Measurements from ENCODE around the gene WNT2.
"Not testable (repeated sequence)": the region's sequence is repeated elsewhere in the genome, so short reads cannot be mapped to it uniquely, and the experiment has no call there.

The WNT2 gene

GRCh38 chr7:117302396-117302795 is 20.5 kb downstream of the WNT2 start:
- no peak for DNase-seq

GRCh38 chr7:117300506-117300905 is 22.4 kb downstream of the WNT2 start:
- DNase-seq: not testable (repeated sequence)

GRCh38 chr7:117297606-117298005 is 25.3 kb downstream of the WNT2 start:
- no peak for DNase-seq

DNA sequence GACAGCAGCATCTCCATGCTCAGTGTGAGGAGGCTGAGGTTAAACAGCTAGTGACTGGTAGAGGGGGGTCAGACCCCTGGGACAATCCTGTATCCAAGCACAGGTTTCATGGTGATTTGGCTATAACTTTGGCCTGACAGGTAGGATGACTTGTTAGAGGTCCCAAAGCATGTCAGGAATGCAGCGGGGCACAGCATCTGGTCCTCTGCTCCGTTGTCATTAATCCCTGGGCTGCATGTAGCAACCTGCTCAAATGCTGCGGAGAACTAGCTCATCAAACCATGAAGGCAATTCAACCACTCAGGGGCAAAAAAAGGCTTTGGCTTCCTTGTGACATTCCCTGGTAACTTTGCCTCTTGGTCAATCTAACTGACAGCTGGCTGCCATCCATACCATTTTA is 26.8 kb downstream of the WNT2 start:
- no peak for DNase-seq

- DNase-seq: no peak
Measured at GRCh38 chr7:117285826-117286225, 37.0 kb downstream of the WNT2 start.

DNA sequence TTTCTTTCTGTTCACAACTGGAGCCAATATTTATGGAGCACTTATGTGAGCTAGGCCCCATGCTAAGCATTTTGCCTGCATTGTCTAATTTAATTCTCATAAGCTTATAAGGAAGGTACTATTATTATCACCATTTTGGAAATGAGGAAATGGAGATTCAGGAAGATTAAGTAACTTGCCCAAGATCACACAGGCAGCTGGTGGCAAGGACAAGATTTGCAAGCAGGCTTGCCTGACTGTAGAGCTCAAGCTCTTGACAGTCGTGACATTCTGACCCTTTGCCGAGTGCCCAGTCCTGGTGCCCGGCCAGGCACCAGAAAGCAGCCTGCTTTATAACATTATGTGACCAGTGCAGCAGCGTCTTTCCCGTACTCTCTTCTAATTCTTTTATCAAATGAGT is 38.2 kb downstream of the WNT2 start:
- DNase-seq: no peak

- DNase-seq: no peak
Measured at GRCh38 chr7:117283779-117284178, 39.1 kb downstream of the WNT2 start.

DNA sequence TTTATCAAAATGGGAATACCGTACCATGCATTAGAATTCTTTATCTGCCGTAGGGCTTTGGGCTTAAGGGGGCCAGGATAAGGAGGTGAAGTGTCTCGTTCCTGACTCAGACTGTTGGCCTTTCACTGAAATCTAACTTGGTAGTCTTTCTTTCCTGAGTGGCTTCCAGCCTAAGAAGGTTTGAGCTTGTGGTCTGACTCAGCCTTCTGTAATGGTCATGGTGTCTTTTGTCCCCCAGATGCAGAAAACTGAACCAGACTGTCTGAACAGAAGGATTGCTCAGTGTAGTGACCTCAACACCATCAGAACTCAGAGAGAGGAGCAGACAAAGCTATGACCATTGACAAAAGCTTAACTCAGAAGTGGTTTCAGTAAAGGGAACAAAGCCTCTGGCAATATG is 39.5 kb downstream of the WNT2 start:
- DNase-seq: no peak

DNA sequence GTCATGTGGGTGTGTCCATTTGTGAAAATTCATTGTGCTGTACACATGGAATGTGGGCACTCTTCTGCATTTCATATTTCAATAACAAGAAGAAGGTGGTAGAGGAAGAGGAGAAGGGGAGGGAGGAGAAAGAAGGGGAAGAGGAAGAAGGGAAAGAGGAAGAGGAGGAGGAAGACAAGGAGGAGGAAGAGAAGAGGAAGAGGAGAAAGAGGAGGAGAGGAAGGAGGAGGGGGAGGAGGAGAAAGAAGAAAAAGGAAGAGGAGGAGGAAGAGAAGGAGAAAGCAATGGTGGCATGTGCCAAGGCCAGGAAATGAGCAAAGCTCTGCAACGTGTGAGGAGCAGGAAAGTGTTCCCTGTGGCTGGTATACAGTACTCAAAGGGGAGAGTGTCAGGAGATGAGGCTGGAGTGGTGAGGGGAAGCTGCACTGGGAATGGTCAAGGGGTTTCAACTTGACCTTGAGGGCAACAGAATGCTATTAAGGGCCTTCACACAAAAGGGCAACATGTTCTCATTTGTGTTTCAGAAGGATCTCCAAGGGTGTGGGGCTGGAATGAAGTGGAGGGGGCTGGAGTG is 40.5 kb downstream of the WNT2 start:
- DNase-seq: no peak

GRCh38 chr7:117281562-117281961 is 41.3 kb downstream of the WNT2 start:
- DNase-seq: no peak

DNA sequence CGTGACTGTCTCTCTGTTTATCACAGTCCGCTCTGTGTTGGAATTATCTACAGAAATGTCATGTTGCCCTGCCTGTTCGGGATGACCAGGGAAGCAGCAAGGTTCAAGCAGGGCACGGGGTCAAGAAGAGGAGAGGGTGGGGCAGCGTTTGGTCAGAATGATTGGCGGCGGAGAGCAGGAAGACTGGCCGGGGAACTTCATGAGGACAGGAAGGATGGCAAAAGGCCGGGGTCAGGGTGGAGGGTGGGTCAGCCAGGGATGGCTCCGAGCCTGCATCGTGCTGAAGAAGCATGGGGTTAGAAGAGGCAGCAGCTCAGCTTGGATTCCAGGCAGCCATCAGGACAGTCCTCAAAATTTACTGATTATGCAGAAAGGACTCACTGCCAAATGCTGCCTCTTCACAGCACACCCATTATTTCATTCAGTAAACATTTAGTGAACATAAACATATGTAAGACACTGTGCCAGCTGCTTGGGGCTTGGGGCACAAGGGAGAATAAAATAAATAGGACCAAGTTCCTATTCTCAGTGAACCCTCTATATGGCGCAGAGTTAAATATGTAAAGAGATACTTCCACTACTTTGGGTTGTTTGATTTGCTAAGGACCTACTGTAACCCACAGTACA is 42.8 kb downstream of the WNT2 start:
- DNase-seq: no peak

- no peak for DNase-seq
Measured at GRCh38 chr7:117279203-117279602, 43.7 kb downstream of the WNT2 start.

GRCh38 chr7:117278040-117278439 is 44.8 kb downstream of the WNT2 start:
- no peak for DNase-seq

GRCh38 chr7:117277576-117277975 is 45.3 kb downstream of the WNT2 start:
- no peak for DNase-seq

DNA sequence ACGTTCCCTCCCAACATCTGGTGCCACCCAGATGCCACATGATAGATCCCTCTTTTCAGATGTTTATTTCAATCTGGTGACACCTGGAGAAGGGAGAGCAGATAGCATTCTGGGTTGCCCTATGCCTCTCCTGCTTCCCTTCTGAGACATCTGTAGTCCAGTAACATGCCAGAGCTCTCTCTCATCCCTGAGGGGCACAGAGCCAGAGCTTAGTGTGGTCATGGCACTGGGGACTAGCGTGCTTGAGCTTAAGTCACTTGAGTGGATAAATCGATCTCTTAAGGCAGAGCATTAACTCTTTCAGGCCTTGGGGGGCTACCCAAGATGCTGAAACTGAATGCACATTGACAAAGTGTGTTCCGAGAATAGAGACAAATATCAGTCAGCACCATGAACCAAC is 47.9 kb downstream of the WNT2 start:
- DNase-seq: no peak

DNA sequence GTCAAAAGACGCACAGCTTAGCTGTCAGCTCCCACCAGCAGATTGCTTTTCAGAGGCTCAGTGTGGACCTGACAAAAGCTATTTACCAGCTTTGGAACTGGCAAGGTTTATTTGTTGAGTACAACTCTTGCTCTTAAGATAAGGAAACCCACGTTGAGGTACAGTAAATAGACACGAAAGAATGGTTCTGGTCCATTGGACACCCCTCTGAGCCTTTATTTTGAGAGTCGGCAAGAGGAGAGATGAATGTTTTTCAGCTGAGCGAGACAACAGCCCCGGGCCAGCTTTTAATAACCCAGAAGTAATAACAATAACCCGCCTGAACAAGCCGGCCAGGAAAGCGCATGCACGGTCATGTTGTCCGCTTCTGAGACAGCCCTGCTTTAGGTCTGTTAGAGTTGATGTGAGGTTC is 49.0 kb downstream of the WNT2 start:
- no peak for DNase-seq

- DNase-seq: no peak
Measured at GRCh38 chr7:117273325-117273724, 49.5 kb downstream of the WNT2 start.

DNA sequence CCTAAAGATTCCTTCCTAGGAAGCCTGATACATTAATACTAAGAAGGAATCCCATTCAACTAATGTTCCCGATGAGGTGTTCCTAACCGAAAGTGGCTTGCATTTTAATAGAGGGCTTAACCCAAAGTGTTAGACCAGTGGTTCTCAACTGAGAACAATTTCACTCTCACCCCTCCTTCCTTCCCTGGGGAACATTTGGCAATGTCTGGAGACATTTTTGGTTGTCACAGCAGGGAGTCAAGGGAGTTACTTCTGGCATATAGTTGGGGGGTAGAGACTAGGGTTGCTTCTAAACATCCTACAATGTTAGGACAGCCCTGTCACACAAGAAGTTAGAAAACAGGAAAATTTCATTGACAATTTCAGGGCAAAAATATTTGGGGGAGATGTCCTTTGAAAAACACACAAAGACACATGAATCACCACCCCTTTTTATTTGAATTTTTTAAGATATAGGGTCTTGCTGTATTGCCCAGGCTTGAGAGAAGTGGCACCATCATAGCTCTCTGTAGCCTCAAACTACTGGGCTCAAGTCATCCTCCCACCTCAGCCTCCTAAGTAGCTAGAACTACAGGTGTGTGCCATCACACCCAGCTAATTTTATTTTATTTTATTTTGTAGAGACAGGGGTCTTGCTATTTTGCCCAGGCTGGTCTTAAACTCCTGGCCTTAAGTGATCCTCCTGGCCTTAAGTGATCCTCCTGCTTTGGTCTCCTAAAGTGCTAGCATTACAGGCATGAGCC is 50.7 kb downstream of the WNT2 start:
- DNase-seq: no peak

- DNase-seq: no peak
Measured at GRCh38 chr7:117271566-117271965, 51.3 kb downstream of the WNT2 start.

GRCh38 chr7:117270371-117270770 is 52.5 kb downstream of the WNT2 start:
- no peak for DNase-seq

DNA sequence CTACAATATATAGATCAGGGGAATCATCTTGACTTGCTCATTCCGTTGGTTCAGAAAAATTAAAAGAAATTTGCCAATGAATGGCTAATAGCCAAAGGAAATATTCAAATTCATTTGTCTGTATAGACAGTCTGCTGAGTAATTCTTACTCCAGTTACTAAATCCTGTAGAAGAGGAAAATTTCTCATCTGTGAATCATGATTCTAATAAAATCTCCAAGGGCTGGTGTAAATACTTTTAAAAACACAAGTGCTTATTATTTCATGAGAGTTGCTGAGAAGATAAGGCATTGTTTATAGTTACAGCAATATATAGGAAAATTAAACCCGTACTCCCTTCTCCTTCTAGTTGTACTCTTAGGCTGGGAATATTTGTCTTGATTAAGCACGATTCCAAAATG is 53.0 kb downstream of the WNT2 start:
- DNase-seq: no peak

DNA sequence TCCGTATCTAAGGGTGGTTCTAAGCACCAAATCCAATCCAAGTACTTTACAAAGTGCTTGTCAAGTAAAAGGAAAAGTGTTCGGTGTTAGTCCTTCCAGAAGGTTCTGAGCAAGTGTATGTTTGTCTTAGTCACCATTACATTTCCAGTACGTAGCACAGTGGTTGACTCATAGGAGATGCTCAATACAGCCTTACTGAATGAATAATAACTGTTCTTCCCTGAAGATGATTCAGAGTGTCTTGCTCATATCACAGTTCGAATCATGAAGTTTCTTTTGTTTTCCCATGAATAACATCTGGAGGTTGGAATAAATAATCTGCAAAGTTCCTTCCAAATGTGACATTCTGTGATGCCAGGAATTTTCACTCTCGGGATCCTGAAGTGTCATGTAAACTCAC is 53.4 kb downstream of the WNT2 start:
- no peak for DNase-seq

DNA sequence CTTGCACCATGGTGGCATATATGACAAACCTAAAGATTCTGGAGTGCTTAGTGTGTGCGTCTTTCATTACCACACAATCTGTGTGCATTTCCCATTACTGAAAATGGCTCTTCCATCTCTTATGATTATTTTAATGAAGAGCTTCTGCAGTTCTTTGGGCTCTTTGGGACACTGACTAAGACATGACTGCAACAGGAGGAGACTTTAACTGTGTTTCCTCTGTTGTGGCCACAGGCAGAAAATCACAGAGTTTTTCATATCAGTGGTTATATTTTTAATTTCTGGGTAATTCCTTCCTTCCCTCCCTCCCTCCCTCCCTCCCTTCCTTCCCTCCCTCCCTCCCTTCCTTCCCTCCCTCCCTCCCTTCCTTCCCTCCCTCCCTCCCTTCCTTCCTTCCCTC is 58.1 kb downstream of the WNT2 start:
- no peak for DNase-seq

DNA sequence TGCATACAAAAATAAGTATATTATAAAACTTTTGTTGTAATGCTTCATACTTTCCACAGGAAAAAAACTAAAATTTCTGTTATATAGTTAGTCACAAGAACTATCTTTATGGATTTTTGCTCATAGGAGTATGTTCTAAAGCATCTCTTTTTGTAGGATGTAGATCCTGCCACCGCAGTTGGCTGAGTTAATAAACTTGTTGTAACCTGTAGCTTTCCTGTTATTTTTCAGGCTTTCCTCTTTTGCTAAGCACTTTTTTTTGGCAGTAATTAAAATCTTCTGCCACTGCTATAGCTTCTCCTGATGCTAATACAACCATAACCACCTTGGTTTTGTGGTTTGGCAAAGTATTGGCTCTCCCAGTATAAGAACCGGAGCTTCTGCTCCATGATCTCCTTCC is 60.3 kb downstream of the WNT2 start:
- DNase-seq: no peak

DNA sequence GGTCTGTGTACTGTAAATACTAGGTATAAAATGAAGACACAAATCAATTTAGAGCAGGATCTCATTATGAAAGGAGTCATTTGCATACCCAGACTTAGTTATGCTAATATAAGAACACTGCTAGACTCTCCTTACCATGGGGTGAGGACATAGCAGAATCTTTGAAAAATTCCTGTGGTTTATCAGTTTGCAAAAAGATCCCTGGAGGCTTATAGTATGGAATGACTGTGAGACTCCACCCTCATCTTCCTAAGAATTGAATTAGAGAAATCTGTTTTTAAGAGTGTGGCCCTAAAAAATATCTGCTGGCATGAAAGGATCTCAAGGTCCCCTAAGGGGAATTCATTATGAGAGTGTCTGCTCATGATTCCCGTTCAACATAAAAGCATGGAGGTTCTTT is 63.2 kb downstream of the WNT2 start:
- no peak for DNase-seq
